Gastroesophageal sphincter (tissue), 3 donors: Measurements from ENCODE around the gene FOSL2.

ENCODE experiments used
- CTCF ChIP-seq, 4 experiments: fragments of 200-600 bp in 2 of 4; fragments of 450-650 bp in 2 of 4; sonication (generic) in 1 of 4; IDR thresholded peaks; one replicate each; pipeline ENCODE4 v1.5.1; 2017 to 2019; ENCODE audit warnings: antibody characterized with exemption in 4 of 4, mild to moderate bottlenecking in 2 of 4, moderate library complexity in 2 of 4
- EP300 ChIP-seq: sonication (generic); formaldehyde crosslinking; IDR thresholded peaks from one replicate; pipeline ENCODE4 v1.6.1; 2017; ENCODE audit warnings: antibody characterized with exemption, mild to moderate bottlenecking
- POLR2A ChIP-seq, 2 donors: fragments of 450-650 bp; IDR thresholded peaks; one replicate each; pipeline ENCODE4 v1.6.1; 2017; ENCODE audit warnings: antibody characterized with exemption in 2 of 2, mild to moderate bottlenecking in 2 of 2, moderate library complexity in 1 of 2
- POLR2AphosphoS5 ChIP-seq: sonication (generic); formaldehyde crosslinking; IDR thresholded peaks from one replicate; pipeline ENCODE4 v1.6.1; 2017; ENCODE audit warnings: antibody characterized with exemption

GRCh38 chr2:28390746-28391563 lies 1.7 kb upstream of the FOSL2 start:
- no peak for TF ChIP-seq CTCF (IDR thresholded peaks at IDR 0.05)
- peak; percentile 63 for TF ChIP-seq EP300
- TF ChIP-seq POLR2AphosphoS5 = peak; percentile 91
- peak in 1 of 2 donors; percentile 27 for TF ChIP-seq POLR2A (IDR thresholded peaks at IDR 0.05)
